ENCODE data around the gene NTNG1.

The NTNG1 gene

DNA sequence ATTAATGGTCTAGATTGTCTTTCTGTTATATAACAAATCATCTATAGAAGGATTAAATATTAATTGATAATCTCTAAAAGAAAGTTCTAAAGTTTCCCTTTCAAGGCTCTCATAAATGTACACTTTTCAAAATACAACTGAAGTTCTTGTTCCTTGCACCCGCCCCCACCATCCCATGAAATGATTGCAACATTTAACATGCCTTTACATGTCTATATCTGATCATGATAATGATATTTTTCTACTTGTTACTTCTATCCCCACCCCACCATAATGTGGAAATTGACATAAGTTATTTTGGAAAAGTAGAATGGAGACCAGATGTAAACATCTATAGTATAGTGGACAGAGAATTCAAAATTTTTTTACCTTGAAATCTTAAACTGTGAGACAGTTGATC, 186.6 kb downstream of the NTNG1 start:
- no peak for DNase-seq

DNA sequence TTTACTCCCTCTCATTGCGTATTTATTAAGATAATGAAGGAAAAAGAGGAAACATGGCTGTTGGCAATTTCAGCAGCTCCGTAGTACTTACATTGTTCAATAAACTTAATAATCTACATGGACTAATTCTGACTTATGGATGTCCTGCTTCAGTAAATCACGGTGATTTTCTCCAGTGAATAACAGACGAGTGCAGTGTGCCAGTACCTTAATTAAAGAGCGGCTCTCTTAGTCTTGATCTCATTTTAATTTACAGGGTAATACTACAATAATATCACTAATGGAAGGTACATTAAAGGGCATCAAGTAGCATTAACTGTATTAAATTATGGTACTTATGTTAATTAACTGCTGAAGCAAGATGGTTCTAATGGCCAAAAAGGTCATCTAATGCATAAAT, 187.2 kb downstream of the NTNG1 start:
- DNase-seq, result no peak

DNA sequence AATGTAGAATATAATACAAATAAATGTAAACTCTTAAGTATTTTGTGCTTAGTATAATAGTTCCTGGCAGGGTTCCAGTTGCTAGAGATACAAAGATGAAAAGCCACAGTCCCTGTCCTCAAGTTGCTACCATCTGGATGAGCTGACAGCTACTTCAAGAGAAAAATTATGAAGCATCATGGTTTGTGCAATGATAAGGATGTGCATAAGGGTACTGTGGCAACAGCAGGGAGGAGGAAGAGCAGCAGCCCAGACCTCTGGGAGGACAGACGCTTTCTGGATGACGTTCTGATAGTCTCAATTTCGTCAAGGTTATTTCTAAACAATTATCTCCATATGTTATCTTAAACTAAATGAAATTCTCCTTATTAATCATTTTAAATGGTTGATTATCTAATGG, 198.9 kb downstream of the NTNG1 start:
- no peak for DNase-seq

DNA sequence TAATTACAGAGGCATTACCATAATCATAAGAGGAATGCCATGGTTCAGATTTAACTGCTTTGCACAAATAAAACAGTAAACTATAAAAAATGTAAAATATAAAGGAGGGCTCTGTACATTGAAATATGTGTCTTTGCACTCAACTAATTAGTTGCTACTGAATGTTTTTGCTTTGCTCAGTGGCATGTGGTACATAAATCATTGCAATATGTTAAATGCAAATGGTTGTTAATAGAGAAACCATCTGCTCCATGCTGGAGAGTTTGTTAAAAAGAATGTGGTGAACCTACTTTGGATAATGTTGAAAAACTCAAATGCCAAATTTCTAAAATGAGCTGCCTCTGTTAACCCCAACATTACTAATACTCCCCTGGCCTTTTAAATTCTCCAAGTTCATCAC, 201.5 kb downstream of the NTNG1 start:
- no peak for DNase-seq

DNA sequence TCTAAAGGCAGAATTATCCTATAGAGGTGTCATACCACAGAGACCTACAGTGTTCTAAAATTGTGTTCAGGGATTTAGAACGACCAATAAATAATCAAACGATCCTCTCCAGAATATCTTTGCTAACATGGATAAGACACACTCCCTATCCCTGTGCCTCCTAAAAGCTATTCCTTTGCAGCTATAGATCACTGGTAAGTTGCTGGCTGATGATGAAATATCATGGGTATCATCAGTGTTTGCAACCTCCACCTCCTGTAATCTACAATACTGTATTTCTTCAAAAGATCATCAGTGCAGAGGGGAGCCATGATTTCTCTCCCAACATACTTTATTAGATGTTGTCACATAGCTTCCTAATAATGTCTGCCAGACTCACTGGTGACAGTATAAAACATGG, 201.9 kb downstream of the NTNG1 start:
- no peak for DNase-seq

DNA sequence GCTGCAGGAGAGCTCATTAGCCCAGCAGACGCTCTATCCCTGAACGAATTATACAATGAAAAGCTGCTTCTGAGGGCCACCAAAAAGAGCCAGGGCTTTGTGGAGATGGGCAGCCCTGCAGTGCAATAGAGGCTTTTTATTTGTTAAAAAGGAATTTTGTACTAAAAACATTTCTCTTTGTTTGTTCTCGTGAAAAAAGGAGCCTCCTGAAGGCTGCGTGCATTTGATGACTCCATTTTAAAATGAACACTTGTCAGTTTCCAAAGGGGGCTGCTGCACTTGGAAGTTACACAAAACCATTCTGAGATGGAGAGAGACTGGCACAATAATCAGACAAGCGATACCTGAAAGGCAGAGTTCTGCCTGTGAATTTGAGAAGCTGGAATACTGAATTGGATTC, 202.8 kb downstream of the NTNG1 start:
- no peak for DNase-seq

DNA sequence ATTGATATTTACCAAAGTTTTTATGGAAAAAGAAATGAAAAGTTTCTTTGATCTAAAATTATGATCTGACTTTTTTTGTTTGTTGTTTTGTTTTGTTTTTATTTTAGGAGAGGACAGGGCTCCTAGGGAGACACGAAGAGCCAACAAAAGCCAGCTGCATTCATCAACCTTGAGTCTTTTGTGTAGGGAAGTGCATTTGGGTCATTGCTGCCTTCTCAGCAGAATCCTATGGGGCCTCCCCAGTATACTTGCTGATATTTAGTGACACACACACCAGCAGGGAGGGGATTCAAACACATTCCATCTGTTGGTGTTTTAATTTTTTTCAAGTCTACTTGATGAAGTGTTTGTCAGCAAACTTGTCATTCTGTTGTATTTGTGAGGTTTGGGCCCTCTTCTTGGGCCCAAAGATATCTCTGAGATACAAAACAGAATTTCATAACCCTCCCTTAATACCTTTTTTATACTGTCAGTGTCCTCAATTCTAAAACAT, 203.5 kb downstream of the NTNG1 start:
- no peak for DNase-seq

DNA sequence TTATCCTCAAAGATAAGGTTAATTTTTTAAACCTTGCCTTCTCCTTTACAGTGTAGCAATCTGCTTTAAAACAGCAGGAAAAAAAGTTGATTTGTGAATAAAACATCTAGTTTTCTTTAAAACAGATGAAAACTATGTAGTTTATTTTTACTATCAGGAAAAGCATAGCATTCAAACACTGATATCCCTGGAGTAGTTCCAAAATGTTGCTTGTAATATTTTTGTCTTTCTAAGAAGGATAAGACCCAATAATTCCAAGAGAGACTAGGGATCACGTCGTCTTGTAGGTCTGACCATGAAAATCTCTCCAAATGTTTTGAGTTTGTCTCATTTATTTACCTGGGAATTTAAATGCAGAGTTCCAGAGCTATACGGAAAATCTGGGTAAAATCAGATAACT, 204.0 kb downstream of the NTNG1 start:
- DNase-seq, result no peak

DNA sequence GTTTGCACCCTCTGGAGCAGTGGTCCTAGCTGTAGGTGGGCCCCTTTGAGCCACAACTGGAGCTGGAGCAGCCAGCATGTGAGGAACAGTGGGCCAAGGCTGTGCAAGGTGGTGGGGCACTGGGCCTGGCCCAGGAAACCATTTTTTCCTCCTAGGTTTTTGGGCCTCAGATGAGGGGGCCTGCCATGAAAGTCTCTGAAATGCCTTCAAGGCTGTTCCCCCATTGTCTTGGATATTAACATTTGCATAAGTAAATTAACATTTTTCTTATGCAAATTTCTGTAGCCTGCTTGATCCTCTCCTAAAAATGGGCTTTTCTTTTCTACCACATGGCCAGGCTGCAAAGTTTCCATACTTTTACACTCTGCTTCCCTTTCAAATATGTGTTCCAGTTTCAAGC, 212.0 kb downstream of the NTNG1 start:
- no peak for DNase-seq

DNA sequence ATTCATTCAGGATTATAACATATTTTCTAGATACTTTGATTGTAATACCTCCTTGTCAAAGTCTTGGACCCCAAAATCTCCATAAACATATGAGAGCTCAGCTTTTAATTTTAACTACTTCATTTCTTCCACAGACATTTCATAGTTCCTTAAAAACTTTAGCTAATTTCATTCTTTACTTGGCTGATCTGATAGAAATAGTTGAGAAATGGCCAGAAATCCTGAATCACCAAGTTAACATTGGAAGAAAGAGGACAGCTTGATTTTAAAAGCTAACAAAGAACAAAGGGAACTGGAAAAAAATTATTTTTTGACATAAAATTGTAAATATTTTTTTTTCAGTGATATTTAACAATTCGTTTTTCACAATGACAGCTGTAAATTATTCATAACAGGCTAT, 216.5 kb downstream of the NTNG1 start:
- DNase-seq, result no peak

DNA sequence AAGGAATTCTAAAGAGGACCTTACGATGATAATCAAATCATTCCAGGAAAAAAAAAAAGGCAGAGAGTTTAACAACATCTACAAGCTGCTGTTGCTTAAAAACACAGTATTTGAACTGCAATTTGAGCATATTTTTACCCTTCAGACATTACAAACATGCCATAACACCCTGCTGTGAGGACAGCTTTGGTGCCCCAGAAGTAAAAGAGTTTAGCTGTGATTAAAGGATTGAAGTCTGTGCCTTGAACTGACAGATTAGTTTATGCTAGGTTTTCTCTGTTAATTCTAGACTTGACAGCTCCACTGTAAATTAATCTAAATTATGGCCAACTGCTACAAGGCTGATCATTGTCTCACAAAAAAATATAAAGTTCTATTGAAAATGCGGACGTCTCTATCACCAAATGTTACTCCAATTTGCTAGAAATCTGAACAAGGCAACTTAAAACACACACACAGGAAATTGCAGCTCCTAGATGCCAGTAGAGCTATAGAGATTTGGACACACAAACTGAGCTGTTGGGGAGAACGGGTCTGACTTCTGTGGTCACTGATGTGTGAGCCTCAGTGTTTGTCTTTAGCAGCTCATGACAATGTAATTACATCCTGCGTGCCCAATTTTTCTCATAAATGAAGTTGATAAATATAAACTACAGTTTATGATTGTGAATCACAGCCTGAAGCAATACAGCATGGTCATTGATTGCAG, 217.9 kb downstream of the NTNG1 start:
- no peak for DNase-seq

DNA sequence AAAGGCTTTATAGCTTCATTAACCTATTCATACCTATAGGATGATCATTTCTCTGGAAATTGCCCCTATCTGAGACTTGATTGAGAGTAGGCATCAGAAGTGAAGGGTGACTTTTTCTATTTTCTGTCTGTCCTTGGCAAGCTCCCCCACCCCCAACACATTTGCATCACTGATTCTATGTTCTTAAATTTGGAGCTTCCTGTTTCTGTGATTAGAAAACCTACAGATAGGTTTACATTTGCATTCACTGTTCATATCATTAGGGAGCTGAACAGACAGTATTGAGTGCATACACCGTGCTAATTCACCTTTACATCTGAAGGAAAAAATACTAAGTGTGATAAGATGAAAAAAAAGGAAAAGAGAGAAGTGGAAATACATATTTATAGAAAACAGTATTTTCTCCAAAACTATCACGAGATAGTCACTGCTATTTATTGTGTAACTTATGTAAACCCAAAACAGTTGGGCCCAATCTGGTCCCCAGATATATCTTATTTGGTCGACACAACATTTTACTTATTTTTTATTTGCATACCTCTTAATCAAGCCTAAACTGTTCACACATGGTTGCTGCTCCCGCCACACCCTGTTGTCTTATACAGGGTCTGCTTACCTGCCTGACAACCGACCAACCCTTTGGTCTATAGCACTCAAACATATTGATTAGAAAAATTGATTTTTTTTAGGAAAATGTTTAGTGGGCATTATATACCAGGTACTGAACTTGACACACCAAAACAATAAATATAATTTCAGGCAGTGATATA, 218.8 kb downstream of the NTNG1 start:
- no peak for DNase-seq

DNA sequence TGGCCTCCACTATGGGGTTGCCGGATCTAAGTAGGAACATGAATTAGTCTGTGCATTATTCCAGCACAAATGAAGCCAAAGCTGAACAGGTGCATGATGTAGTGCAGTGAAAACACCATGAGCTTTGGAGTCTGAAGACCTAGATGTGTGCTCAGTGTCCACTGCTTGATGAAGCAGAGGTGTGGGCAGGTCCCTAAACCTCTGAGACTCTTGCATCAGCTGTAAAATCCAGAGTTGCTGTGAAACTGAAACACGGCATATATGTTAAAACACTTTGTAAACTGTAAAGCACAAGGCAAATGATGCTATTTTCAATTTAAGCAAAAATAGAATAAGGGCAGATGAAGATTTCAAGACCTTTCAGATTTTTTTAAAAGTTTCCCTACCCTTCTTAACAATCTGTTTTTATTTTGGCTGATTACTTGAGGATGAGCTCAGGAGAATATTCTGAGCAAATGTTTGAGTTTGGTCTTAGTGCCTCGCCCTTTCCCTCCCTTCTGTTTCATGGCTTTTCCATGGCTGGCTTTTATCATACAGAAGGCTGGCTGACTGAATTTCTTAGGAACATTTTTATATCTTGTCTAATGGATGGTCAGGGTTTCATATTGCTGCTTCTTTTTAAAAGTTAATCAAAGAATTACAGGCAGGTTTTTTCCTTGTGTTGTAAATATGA, 221.8 kb downstream of the NTNG1 start:
- no peak for DNase-seq

DNA sequence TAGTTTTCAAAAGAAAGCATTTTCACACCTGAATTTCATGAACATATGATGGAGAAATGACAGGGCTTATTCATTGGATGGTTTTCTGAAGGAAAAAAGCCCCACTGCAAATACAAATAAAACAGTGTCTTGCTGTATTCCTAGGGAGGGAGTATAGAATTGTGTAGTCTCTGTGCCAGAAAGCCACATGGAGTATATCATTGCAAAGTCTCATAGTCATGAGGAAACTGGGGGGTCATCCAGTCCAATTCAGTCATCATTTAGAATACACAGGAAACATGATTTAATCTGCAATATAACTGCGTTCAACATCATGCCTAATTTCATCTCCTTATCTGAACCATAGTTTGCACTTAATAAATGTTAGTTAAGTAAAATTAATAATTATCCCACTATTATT, 222.3 kb downstream of the NTNG1 start:
- no peak for DNase-seq

DNA sequence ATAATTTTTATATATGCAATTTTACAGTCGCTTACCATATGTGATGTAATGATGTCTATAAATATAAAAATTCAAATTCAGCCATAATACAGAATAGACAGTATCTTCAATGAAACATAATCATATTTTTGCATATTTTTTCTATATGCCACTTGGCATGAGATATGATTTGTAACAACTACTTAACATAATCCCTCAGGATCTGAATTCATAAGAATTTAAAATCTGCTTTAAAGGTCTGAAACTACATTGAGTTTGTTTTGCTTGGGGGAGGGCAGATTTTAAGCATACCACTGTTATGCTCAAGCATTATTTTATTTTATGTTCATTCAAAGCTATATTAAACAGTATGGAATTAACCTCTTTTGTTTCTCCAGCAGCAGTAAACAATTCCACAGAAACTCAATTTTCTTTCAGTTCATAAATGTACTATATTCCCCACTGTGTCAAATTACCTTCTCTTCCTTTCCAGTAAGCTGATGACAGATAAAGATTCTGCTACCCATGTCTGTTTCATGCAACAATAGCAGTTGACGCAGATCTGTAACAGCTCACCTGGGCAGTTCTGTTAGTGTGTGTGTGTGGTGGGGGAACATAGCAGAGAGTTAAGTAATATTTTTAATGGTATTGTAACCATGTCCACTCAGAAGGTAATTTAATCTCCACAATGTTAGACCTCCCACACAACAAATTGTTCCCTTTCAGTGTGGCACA, 224.8 kb downstream of the NTNG1 start:
- no peak for DNase-seq

DNA sequence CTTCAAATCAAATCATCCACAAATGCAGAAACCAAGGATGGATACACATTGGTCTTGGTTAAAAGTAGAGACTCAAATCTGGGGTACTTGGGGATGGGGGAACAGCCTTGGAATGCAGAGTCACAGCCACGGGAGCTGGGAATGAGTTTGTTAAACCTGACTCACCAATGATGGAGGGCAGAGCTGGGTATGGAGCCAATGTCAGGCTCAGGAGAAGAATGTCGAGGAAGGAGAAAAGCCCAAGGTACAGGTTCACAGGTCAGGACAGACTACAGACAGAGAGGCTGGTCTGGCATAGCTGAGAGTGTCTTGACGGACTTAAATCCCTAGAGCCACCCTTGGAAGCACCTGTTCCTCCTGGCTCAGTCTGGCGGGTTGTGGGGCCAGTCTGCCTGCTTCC, 237.6 kb downstream of the NTNG1 start:
- no peak for DNase-seq

DNA sequence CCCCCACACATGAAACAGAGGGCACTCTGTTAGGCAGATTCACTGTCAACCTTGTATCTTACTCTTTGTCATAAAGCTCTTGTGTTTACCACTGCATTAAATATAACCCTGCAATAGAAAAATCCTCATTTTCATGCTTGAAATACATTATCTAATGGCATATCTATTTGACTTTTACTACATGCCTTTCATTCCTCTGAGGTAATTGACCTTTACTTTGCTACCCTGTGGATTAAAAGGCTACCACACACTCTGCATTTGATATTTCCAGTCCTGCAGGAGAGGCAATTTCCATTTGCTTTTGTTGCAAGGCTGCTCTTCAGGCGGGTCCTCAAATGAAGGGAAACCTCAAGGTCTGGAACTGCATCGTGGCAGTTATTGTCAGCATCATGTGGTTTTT, 238.0 kb downstream of the NTNG1 start:
- DNase-seq, result no peak

DNA sequence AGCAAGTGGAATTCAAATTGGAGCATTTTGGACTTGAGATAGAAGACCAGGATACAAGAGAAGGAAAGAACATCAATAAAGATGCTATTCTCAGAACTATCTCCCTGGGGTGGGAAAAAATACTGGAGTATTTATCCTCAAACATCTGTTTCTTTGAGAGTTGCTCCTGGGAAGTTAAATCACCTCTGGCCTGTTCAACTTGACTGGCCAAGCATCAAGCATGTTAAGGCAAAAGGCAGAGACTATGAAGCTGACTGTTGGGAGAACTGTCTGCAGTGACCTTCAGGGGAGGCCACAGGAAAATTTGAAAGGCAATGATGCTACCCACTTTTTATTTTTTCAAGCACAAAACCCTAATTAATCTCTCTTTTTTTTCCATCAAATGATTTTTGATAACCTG, 239.0 kb downstream of the NTNG1 start:
- DNase-seq, result no peak

DNA sequence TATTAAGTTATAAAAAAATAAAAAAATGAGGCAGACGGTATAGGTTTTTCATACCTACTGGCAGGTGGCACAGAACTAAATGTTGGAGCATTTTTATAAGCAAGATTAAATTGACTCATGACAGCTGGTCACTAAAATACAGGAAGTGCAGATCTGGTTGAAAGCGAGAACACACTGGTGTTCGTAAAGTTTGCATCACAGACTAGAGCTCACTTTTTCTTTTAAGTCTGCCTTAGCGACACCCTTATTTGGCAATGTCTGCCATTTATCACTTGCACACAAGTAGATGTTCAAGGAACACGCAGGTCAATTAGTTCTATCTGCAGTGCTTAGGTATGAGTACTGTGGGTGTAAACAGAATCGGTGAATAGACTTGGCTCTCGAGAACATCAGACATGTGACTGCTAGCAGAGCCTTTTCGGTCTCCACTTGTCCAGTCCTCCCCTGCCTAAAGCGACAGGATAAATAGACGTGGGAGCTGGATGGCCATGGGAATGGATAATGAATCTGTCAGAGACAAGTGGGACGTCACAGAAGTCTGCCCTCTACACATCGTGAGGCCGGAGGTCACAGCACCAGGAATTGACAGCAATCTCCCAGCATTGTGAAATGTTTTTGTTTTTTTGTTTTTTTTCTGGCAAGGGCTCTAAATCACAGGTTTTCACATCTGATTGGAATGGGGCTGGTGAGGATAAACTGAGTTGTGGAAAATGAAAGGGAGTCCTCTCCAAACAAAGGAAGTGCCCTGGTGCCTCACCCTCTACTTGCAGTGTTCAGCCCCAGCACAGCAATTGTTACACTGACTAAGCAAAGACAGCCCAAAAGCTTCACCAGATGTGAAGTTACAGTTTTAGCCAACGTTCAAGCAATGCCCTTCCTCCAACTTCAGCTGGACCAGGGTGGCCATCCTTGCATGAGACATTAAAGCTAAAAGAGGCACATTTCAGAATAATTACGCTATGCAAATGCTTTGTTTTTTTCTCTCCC, 248.9 kb downstream of the NTNG1 start:
- DNase-seq, result no peak

DNA sequence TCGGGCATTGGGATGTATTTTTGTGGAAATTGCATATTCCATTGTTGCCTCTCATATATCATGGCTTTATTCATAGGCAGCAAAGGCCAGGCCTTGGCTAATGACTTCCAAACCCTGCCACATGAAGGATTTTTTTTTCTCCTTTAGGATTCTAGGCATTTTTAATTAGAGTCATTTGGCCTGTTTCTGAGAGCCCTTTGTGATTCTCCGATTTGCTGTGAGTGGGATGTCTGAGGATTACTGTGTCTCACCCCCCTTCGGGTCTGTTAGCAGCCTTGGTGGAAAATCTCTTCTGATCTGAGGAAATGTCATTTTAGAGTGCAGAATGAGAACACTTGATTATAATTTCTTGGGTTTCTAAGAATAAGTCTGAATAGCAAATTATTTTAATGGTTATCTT, 253.5 kb downstream of the NTNG1 start:
- DNase-seq, result no peak

DNA sequence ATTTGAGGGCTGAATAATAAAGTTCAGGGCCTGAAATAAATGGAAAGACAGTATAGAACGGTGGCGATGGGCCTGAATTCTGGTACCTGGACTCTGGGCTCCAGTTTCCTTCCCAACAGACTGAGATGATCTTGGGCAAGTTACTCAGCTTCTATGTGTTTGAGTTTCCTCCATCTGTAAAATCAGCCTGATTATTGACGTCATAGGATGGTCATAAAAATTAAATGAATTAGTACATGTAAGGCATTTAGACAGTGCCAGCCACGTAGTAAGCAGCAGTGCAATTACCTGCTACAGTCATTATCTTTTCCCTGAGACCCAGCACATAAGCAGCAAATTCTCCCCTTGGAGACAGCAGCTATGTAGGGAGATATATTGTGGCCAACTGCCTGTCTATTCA, 260.9 kb downstream of the NTNG1 start:
- DNase-seq, result no peak
